ENCODE measurements around the gene SMARCA4.

Gene SMARCA4

DNA sequence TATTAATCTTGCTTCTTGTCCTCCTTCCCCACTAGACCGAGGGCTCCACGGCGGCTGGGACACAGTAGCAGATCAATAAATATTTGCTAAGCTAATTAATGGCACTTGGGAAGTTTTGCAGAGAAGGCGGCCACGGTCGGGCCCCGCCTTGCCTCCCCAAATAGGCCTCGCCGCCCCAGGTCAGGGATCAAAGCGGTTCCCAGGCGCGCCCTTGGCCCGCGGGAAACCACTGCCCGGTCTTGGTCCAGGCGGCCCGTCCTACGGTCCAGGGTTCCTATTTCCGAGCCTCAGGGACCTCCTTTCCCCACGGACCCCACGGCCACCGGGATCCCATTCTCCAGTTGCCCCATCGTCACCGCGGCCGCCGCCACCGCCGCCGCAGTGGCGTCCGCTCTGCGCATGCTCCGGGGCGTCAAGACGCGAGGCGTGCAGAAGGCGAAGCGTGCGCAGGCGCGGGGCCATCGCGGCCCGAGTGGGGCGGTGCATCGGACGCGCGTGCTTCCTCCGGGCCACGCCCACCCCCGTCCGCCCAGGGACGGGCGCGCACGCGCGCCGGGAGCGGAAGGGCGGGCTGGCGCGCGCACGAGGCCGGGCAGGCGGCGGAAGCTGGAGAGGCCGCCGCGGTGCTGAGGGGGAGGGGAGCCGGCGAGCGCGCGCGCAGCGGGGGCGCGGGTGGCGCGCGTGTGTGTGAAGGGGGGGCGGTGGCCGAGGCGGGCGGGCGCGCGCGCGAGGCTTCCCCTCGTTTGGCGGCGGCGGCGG is at the start of gene SMARCA4:
Gene SMARCA4 (plus strand): TSS at position 717 of the 759 bp plus-strand sequence. CDS start 23,122 bp downstream, outside the sequence.
- DNase-seq (ENCODE audit: low read depth) = peak; percentile 97

DNA sequence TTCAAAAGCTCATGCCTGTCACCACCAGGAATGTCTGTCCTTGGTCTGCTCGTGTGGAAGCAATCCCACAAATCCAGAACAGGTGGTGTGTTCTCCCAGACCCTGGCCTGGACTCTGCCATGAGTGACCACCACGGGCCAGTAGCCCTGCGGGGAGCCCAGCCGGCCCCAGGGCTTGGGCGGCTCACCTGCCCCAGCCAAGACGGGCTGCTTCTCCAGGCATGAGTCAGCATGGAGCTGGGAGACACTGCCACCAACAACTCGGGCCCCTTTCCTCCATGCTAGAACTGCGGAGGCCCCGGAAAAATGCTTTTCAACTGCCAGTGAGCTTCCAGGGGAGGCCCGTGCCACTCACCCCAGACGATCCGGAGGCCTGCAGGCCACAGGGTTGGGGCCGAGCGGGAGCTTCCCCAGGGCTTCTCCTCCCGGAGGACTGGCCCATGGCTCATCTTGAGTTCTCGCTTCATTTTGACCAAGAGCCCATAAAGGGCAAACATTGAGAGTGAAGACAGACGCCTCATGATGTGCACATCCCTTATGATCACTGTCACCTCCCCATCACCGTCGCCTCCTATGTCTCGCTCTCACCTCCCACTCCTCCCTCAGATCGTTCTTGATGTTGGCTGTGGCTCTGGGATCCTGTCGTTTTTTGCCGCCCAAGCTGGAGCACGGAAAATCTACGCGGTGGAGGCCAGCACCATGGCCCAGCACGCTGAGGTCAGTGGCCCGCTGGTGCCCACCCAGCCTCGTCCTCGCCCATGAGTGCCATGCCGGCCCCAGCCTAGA is 49.1 kb upstream of the SMARCA4 start:
- no peak for DNase-seq (ENCODE audit: low read depth)

DNA sequence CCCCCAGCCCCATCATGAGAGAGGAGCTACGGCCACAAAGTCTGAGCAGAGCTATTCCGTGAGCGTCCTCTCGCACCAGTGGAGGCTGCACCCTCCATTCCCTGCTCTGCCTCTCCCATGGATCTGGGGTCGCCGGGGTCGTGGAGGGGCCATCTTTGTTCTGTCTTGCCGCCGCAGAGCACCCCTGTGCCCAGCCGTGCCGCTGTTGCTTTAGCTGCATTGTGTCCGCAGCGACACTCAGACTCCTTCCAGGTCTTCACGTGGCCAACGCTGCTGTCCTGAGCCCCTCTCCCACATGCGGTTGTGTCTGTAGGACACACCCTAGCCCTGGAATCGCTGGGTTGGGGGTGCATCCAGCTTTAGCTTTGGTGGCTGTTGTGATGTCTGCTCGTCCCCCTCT is 48.2 kb upstream of the SMARCA4 start:
- DNase-seq (ENCODE audit: low read depth) = no peak

DNA sequence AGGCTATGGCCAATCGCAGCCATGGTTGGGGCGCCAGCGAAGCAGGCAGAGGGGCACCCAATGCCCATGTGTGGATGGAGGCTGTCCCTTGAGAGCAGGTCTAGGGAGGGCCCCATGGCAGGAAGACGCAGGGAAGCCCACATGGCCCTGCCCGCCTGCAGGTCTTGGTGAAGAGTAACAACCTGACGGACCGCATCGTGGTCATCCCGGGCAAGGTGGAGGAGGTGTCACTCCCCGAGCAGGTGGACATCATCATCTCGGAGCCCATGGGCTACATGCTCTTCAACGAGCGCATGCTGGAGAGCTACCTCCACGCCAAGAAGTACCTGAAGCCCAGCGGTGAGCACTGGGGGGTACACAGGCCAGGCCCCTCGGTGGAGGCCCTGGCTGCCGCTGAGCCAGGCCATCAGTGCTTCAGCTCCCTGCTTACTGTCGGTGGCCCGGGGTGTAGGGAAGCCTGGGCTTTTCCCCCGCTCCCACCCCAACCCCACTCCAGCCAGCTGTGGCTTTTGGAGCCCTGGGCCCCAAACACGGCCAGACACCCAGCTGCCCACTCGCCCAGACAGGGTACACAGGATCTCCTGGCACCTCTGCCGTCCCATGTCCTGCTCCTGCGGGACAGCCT is 47.0 kb upstream of the SMARCA4 start:
- no peak for DNase-seq (ENCODE audit: low read depth)

GRCh38 chr19:10915130-10916091 is 45.4 kb upstream of the SMARCA4 start:
- DNase-seq (ENCODE audit: low read depth) = no peak

DNA sequence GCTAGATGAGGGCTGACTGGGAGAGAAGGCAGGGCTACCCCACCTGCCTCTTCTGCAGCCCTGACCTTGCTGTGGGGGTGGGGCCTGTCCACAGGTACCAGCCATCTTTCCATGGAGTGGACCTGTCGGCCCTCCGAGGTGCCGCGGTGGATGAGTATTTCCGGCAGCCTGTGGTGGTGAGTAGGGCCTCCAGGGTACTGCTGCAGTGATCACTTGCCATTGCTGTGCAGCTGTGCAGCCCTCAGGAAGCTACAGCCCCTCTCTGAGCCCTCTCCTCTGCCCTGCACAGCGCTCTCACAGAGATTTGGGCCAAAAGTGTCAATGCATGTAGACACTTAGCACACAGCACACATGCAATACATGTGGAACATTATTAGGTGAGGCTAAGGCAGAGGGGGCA is 44.2 kb upstream of the SMARCA4 start:
- no peak for DNase-seq (ENCODE audit: low read depth)

DNA sequence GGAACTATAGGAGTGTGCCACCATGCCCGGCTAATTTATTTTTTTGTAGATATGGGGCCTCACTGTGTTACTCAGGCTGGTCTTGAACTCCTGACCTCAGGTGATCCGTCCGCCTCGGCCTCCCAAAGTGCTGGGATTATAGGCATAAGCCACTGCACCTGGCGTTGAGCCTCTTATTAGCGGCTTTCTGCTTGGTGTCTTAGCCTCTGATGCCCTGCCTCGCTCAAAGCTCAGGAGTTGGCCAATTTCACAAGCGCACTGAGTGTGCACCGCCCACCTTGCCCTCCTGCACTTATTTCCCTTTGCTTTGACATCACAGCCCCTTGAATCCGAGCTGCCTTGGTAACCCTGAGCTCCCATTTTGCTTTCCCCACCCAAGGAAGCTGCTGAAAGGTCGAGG is 42.5 kb upstream of the SMARCA4 start:
- DNase-seq (ENCODE audit: low read depth) = no peak

- no peak for DNase-seq (ENCODE audit: low read depth)
Observed at GRCh38 chr19:10919352-10920287, 41.2 kb upstream of the SMARCA4 start.

DNA sequence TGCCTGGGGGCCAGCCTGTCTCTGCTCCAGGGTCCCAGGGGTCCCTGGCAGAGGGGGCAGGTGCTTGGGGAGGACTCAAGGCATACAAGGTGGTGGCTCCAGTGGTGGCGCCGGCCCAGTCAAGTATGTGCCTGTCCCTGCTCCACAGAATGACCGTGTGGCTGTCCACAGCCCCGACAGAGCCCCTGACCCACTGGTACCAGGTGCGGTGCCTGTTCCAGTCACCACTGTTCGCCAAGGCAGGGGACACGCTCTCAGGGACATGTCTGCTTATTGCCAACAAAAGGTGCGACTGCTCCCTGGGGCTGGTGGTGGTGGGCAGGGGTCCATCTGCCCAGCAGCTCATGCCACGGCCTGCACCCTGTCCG is 40.6 kb upstream of the SMARCA4 start:
- no peak for DNase-seq (ENCODE audit: low read depth)

GRCh38 chr19:10920781-10921180 is 40.0 kb upstream of the SMARCA4 start:
- DNase-seq (ENCODE audit: low read depth) = no peak

GRCh38 chr19:10921199-10921909 is 39.5 kb upstream of the SMARCA4 start:
- no peak for DNase-seq (ENCODE audit: low read depth)

DNA sequence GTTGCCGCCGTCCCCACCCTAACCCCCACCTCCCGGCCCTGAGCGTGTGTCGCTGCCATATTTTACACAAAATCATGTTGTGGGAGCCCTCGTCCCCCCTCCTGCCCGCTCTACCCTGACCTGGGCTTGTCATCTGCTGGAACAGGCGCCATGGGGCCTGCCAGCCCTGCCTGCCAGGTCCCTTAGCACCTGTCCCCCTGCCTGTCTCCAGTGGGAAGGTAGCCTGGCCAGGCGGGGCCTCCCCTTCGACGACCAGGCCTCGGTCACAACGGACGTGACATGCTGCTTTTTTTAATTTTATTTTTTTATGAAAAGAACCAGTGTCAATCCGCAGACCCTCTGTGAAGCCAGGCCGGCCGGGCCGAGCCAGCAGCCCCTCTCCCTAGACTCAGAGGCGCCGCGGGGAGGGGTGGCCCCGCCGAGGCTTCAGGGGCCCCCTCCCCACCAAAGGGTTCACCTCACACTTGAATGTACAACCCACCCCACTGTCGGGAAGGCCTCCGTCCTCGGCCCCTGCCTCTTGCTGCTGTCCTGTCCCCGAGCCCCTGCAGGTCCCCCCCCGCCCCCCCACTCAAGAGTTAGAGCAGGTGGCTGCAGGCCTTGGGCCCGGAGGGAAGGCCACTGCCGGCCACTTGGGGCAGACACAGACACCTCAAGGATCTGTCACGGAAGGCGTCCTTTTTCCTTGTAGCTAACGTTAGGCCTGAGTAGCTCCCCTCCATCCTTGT is 38.8 kb upstream of the SMARCA4 start:
- no peak for DNase-seq (ENCODE audit: low read depth)

DNA sequence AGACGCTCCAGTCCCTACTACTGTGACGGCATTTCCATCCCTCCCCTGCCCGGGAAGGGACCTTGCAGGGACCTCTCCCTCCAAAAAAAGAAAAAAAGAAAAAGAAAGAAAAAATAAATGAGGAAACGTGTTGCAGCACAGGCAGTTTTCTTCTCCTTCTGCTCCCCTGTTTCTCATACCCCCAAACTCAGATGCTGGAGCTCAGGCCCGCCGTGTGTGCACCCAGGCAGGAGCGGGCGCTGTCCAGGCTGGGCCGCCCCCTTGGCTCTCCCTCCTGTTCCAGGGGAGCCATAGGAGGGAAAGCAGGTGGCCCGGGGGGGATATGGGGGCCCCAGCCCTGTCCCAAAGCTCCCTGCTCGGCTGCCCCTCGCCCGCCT is 38.2 kb upstream of the SMARCA4 start:
- DNase-seq (ENCODE audit: low read depth) = no peak

DNA sequence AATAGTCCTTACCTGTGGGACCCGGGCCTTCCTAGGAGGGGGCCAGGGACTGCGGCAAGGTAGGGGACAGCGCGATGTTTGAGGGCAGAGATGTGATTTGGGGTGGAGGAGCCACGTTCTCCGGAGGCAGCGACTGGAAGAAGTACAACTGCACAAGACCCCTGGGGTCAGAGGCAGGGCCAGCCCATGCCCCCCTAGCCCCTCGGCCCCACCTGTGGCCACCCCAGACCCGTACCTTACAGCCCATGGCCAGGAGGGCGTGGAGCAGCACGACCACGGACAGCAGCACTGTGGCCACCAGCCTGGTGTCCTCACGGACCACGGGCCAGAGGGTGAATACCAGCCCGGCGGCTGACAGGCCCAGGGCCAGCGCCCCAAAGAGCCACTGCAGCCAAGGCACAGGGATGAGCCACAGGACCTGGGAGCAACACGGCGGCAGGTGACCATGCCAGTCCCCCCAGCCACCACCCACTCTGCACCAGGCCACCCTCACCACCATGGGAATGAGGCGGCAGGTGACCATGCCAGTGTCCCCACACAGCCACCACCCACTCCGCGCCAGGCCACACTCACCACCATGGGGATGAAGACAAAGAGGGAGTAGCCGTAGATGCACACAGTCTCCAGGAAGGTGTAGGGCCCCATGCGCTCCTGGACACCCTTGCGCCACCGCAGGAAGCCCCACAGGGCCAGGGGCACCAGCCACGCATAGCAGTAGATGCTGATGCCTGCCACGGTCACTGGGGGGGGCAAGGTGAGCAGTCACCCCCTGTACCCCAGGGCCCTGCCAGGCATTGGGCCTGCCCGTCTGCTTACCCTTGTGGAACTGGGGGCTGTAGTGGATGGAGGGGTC is 37.3 kb upstream of the SMARCA4 start:
- DNase-seq (ENCODE audit: low read depth) = no peak

- DNase-seq (ENCODE audit: low read depth) = no peak
Observed at GRCh38 chr19:10924597-10924996, 36.2 kb upstream of the SMARCA4 start.

GRCh38 chr19:10927730-10928562 is 32.9 kb upstream of the SMARCA4 start:
- no peak for DNase-seq (ENCODE audit: low read depth)

DNA sequence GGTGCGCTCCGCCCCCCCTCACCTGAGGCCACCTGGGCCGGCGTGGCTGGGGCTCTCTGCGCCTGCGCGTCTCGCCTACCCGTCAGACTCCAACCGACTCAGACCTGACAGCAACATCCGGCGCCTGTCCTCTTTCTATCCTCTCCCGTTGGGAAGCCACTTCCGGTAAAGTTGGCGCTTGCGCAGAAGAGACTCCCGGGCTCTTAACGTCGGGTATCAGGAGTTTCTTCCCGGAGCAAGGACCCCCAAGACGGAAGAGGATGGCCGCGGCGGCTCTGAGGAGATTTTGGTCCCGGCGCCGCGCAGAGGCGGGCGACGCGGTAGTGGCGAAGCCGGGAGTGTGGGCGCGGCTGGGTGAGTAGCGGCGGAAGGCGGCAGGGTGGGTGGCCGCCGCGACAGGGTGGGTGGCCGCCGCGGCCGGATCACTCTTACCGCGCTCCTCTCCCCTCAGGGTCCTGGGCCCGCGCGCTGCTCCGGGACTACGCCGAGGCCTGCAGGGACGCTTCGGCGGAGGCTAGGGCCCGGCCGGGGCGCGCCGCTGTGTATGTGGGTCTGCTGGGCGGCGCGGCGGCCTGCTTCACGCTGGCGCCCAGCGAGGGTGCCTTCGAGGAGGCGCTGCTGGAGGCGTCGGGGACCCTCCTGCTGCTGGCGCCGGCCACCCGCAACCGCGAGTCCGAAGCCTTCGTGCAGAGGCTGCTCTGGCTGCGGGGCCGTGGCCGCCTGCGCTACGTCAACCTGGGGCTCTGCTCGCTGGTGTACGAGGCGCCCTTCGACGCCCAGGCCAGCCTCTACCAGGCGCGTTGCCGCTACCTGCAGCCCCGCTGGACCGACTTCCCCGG is 32.0 kb upstream of the SMARCA4 start, which contains the start of the genes TIMM29 and YIPF2:
Gene TIMM29 (plus strand): TSS at position 249 of the 839 bp plus-strand sequence. CDS start 12 bp downstream, at position 261.
Gene YIPF2 (minus strand): TSS at position 77 of the 839 bp plus-strand sequence. CDS start 229 bp downstream, outside the sequence.
- DNase-seq (ENCODE audit: low read depth) = peak; percentile 95

Data from activated T-cell treated with anti-CD3 and anti-CD28 coated beads for 24 hours (primary cell).